Stimulated activated CD4-positive, alpha-beta T cell treated with anti-CD3 and anti-CD28 coated beads, TNF-alpha, amount 100 ng/mL, for 48 hours (primary cell): ENCODE measurements around the gene CACNA1H.

Experiments
- DNase-seq, 3 donors: peaks; one replicate each; pipeline ENCODE4 v3.0.0-alpha.2; 2020; ENCODE audit warnings: low read depth in 3 of 3

The CACNA1H gene

DNA sequence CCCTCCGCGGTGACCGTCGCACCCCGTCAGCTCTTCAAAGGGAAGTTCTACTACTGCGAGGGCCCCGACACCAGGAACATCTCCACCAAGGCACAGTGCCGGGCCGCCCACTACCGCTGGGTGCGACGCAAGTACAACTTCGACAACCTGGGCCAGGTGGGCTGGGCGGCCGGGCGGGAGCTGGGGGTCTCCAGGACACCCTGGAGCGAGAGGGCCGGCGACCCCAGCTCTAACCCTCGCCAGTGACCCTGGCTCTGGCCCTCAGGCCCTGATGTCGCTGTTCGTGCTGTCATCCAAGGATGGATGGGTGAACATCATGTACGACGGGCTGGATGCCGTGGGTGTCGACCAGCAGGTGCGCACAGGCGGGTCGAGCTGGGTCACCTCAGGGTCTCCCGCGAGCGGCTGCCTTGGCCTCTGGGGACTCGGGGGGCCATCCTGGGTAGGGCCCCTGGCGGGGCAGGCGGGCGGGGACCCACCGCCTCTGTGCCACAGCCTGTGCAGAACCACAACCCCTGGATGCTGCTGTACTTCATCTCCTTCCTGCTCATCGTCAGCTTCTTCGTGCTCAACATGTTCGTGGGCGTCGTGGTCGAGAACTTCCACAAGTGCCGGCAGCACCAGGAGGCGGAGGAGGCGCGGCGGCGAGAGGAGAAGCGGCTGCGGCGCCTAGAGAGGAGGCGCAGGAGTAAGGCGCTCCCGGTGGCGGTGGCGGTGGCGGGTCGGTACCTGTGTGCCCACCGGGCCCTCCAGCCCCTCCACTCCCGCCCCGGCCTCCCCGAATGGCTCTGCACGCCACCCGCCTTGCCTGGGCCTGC, 58.8 kb downstream of the CACNA1H start:
- no peak for DNase-seq

DNA sequence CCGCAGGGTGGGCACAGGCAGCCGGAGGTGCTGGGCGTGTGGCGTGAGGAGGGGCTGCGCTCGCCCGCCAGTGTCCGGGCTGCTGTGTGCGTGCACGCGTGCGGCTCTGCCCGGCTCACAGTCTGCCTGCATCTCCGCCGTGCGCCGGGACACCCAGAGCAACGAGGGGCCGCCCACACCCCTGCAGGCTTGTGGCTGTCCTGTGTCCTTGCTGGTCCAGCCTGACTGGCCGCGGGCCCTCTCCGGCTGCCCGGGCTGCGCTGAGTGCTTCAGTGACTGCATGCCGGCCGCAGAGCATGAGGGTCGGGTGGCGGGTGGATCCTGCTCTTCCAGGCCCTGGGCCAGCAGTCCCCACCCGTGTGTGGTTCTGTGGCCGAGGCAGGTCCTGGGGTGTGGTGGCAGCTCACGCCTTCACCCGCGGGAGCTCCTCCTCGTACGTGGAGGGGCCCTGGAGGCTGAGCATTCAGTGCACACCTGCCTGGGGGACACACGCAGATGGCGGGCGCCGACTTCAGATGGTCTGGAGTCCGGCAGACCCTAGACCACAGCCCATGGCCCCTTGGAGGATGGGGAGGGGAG, 59.8 kb downstream of the CACNA1H start:
- no peak for DNase-seq

DNA sequence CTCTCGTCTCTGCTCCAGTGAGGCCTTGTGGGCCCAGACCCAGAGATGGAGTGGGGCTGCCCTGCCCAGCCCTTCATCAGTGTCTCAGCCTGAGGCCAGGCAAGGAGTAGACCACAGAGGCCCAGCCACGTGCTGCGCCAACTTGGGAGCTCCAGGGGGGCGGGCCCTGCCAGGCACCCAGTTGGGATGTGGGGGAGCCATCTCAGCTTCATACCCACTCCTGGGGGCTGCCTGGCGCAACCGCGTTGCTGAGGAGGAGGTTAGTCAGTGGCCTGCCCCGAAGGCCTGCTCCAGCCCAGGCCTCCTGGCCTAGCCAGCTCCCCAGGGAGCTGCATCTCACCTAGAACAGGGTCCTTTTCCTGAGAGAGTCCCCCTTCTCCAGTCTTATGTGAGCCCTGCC, 60.3 kb downstream of the CACNA1H start:
- no peak for DNase-seq

DNA sequence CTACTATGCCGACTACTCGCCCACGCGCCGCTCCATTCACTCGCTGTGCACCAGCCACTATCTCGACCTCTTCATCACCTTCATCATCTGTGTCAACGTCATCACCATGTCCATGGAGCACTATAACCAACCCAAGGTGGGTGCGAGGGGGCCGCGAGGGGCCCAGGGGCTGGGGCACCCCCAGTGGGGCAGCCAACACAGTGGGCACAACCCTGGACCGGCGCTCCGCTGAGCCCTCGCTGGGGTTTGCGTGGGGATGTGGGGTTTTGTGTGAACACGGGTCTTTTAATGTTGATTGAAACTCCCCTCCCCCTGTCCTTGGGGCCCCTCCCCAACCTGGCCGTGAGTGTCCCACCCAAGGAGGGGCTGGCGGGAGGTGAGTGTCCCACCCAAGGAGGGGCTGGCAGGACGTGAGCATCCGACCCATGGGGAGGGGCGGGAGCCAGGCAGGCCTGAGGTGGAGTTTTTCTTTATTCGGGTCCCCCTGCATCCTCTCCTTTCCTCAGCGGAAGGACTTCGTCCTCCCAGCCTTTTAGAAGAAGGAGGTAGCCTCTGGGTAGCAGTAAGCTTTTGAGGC, 61.0 kb downstream of the CACNA1H start:
- no peak for DNase-seq

DNA sequence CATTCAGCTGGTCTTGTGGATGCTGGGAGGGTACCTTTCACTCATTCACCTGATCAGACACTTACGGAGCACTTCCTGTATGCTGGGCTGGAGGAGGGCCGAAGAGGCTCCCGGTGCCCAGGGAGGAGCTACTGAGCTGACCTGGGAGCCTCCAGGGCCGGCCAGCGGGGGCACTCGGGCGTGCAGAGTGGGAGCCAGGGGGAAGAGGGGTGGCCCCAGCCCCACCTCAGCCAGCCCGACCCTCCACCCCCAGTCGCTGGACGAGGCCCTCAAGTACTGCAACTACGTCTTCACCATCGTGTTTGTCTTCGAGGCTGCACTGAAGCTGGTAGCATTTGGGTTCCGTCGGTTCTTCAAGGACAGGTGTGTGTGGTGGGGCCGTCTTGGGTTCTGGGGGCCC, 61.8 kb downstream of the CACNA1H start:
- DNase-seq: no peak

DNA sequence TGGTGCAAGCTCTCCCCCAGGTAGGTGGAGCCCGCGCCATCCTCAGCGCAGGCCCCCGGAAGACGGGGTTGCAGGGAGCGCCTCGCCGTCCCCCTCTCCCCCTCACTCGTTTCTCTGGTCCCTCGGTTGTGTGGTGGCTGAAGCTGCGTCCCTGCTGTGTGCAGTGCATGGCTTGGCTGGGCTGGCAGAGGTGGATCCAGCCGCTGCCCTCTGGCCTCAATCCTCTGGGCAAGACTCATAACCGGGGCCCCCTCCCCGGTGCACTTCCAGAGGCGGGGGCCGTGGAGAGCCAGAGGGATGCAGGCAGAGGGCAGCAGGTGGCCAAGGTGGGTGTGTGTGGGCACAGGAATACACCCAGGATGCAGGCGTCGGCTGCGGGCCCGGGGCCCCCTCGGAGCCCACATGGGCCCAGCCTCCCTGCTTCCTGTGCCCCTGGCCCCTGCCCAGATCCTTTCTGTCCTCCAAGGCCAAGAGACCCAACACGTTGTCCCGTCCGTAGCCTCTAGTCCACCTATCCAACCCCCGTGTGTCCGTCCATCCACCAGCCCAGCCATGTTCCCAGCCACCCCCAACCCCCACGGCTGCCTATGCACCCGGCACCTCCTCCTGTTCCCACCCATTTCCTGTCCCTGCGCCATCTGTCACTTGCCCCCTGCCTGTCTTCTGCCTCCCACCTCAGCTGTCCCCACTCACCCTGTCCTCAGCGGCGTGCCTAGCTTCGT, 62.8 kb downstream of the CACNA1H start:
- no peak for DNase-seq

DNA sequence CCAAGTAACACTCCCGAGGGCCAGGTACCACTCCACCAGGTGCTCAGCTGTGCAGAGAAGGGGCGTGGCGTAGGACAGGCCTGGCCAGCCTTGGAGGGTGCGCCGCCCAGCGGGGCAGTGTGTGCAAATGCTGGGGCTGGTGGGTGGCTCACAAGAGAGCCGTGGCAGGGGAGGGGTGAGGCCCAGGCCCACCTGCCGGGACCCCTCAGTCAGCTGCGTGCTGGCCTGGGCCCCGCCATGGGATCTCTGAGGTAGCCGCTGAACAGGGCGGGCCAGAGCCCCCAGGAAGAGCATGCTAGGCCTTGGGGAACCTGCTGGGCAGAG, 63.4 kb downstream of the CACNA1H start:
- DNase-seq: no peak

DNA sequence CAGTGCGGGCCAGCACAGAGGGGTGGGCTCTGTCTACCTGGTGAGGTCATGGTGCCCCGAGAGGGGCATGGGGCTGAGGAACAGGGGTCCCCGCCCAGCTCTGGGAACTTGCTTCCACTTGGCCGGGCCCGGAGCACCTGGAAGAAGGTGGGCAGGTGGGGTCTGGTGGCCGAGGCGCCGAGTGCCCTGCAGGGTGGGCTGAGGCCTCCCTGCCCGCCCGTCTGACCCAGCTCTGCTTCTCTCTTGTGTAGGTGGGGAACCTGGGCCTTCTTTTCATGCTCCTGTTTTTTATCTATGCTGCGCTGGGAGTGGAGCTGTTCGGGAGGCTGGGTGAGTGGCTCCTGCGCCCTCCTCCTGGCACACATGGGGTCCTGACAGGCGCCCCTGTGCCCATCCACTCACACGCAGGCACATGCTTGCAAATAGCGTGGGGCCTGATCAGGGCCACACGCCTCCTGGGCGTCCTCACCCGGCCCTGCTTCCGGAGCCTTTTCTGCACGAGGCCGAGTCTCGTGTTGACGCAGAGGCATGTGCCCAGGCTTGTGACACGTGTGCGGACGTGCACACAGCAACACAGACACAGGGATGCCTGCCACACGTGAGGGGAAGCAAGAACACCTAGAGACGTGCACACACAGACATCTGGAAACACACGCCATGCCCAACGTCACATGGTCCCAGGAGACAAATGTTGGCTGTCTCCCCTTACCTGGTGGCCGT, 63.9 kb downstream of the CACNA1H start:
- DNase-seq: no peak

DNA sequence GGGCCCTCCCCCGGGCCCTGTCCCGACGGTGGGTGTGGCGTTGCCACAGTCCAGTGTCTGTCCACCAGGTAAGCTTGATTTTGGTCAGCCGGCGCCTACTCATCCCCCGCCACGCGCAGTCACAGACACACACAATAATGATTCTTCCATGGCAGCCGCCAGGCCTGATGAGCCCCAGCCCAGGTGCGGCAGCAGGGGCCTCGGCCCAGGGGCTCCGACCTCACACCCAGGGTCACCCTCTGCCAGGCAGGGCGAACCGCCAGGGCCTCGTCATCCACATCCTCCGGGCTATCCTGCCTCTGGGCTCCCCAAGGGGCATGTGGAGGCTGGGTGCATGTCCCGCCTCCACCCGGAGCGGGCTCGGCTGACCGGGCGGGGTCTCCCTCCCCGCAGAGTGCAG, 64.6 kb downstream of the CACNA1H start:
- DNase-seq: no peak

DNA sequence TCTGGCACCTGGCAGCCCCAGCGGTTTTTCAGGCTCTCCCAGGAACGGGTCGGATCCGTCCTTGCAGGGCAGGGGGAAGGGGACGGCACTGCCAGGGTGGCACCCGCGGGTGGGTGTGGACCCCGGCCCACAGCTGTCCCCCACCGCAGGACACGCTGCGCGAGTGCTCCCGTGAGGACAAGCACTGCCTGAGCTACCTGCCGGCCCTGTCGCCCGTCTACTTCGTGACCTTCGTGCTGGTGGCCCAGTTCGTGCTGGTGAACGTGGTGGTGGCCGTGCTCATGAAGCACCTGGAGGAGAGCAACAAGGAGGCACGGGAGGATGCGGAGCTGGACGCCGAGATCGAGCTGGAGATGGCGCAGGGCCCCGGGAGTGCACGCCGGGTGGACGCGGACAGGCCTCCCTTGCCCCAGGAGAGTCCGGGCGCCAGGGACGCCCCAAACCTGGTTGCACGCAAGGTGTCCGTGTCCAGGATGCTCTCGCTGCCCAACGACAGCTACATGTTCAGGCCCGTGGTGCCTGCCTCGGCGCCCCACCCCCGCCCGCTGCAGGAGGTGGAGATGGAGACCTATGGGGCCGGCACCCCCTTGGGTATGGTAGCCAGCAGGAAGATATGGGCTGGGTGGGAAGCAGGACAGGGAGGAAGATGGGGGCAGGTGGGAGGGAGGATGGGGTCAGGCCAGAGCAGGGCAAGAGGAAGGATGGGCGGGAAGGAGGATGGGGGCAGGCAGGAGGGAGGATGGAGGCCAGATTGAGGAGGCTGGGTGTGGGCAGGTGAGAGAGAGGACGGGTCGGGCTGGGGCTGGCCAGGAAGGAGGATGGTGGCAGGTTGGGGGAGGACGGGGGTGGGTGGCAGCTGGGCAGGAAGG, 65.4 kb downstream of the CACNA1H start:
- no peak for DNase-seq

DNA sequence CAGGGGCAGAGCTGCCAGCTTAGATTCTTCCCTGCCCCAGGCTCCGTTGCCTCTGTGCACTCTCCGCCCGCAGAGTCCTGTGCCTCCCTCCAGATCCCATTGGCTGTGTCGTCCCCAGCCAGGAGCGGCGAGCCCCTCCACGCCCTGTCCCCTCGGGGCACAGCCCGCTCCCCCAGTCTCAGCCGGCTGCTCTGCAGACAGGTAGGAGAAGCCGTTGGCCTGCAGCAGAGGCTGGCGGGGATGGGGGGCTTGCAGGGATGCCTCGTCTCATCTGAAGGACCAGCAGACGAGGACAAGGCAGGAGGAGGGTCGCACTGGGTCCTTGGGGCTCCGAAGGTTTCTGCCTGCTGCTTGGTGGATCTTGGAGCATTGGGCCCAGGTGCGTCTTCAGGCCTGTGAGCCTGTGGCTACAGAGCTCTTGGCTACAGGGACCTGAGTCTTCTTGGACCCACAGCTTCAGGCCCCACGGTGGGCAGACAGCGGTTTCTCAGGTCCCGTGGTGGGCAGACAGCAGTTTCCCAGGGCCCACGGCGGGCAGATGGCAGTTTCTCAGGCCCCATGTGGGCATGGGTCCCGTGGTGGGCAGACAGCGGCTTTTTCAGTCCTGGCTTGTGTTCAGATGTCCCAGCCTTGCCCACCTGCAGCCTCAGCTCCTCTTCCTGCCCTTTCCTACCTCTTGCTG, 66.2 kb downstream of the CACNA1H start:
- no peak for DNase-seq

DNA sequence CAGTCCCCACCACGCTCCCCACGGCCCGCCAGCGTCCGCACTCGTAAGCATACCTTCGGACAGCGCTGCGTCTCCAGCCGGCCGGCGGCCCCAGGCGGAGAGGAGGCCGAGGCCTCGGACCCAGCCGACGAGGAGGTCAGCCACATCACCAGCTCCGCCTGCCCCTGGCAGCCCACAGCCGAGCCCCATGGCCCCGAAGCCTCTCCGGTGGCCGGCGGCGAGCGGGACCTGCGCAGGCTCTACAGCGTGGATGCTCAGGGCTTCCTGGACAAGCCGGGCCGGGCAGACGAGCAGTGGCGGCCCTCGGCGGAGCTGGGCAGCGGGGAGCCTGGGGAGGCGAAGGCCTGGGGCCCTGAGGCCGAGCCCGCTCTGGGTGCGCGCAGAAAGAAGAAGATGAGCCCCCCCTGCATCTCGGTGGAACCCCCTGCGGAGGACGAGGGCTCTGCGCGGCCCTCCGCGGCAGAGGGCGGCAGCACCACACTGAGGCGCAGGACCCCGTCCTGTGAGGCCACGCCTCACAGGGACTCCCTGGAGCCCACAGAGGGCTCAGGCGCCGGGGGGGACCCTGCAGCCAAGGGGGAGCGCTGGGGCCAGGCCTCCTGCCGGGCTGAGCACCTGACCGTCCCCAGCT, 67.3 kb downstream of the CACNA1H start:
- DNase-seq: no peak

DNA sequence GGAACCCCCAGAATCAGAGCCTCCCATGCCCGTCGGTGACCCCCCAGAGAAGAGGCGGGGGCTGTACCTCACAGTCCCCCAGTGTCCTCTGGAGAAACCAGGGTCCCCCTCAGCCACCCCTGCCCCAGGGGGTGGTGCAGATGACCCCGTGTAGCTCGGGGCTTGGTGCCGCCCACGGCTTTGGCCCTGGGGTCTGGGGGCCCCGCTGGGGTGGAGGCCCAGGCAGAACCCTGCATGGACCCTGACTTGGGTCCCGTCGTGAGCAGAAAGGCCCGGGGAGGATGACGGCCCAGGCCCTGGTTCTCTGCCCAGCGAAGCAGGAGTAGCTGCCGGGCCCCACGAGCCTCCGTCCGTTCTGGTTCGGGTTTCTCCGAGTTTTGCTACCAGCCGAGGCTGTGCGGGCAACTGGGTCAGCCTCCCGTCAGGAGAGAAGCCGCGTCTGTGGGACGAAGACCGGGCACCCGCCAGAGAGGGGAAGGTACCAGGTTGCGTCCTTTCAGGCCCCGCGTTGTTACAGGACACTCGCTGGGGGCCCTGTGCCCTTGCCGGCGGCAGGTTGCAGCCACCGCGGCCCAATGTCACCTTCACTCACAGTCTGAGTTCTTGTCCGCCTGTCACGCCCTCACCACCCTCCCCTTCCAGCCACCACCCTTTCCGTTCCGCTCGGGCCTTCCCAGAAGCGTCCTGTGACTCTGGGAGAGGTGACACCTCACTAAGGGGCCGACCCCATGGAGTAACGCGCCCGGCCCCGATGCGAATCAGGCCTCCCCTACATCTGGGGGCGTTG, 68.1 kb downstream of the CACNA1H start:
- no peak for DNase-seq

DNA sequence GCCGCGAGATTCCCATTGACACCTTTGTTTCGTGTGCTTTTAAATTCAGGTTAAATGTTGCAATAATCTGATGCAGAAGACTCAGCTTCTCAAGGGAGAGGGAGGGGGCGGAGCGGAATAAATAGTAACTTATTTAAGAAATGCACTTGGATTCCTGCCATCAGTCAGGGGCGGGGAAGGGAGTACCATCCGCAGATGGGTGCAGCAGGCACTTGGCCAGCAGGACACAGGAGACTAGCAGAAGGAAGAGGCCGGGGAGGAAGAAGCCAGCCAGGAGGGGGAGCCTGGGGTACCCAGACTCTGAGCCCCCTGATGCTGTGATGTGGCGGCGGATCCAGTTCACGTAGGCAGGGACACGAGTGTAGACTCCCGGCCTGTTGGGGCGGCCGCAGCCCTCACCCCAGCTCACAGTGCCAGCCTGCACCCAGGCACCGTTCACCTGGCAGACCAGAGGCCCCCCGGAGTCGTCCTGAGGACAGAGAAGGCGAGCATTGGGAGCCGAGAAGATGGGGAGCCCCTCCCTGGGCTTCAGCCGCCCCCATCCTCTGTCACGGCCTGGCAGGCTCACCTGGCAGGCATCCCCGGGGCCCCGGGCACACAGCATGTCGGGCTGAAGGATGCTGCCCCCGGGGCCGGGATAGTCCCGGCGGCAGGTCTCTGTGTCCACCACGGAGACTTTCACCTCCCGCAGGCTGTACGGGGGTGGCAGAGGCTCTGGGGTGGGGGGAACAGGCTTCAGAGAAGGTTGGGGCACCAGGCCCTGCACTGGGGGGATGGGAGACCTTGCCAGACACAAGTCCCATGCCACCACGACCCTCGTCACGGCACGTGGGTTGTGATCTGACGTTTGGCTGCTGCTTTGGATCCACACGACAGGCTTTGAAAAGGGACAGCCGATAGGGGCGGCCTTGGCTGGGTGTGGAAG, 69.0 kb downstream of the CACNA1H start:
- no peak for DNase-seq

DNA sequence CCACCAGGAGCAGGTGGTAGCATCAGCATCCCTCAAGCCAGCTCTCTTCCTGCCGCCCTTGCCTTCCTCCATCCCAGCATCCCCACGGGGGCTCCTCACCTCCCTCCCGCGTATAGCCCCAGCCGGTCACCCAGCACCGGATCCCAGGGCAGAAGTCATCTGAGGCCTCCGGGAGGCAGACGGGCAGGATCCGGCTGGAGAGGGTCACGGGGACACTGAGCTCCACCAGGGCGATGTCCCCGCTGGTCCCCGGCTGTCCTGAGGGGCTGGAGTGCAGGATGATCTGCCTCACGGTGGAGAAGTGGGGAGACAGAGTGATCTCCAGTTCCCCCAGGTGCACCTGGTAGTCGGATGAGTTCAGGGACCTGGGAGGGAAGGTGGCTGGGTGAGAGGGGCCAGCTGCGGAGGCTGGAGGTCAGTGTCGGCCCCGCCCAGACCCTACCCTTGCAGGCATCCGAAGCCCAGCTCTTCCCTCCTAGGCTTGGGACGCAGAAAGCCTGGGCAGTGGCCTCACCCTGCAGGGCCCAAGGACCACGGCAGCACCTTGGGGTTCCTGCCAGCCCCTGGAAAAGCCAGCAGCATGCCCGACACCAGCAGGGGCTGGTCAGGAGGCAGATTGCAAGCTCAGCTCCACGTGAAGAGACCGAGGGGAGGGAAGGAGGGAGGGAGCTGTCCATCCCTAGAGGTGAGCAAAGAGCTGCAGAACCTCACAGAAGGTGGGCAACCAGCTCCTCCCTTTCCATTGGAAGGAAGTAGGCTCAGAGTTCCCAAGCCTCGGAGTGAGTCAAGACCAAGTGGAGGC, 69.8 kb downstream of the CACNA1H start:
- DNase-seq: no peak

DNA sequence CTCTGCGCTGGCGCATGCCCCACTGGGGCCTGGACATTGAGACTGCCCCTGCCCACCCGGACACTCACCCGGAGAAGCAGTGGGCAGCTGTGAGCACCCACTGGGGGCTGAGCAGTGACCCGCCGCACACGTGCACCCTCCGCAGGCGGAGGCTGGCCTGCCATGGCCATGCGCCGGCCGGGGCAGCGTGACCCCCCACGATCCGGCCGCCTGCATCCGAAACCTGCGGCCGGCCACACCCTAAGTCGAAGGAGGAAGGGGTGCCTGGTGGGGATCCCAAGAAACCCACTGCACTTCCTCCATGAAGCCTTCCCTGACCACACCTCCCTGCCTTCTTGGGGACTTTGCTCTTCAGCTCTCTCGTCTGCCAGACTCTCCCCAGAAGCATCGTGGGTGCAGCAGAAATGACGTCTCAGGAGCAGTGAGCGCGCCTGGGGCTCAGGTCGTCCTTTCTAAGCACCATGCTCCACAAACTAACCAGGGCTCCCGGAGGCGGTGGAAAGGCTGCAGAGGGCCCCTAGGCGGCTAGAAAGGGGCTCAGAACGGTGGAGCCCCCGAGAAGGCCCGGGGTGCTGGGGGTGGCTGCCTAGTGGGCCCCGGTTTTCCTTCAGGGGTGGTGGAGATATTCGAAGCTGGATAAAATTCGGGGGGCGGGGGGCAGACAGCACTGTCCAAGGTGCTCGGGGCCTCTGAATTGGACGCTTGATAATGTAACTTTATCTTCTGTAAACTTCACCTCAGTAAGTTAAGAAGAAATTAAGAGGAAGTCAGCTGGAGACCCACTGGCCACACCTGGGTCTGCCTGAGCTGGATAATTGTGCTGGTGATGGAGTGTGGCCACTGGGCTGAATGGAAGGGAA, 70.7 kb downstream of the CACNA1H start:
- no peak for DNase-seq
